RWPE1 (cell line): ENCODE data around the gene HCAR2.
"Not testable (repeated sequence)": the region's sequence is repeated elsewhere in the genome, so short reads cannot be mapped to it uniquely, and the experiment has no call there.

ENCODE experiments used
- CTCF ChIA-PET: fragments of 350-600 bp; sonication (Branson Sonifier 250); formaldehyde crosslinking; extraction: SDS; loops from one replicate; lab custom pipeline; 2021; lab: Yijun Ruan, JAX
- POLR2A ChIA-PET: fragments of 400-600 bp; formaldehyde crosslinking; extraction: SDS; loops from one replicate; lab custom pipeline; 2020; ENCODE audit warnings: antibody characterized with exemption; ENCODE audit not compliant: low non-redundant PET; lab: Yijun Ruan, JAX
- DNase-seq: peaks from one replicate; pipeline ENCODE4 v3.0.0; 2012; ENCODE audit warnings: low spot score
- H3K27ac ChIP-seq: fragments of 450-650 bp; 2 replicates; pipeline ENCODE4 v1.5.1; 2017
- CTCF ChIP-seq: fragments of 450-650 bp; conservative IDR thresholded peaks from 2 replicates; pipeline ENCODE4 v1.5.1; 2017; ENCODE audit warnings: low read depth, mild to moderate bottlenecking

The HCAR2 gene

DNA sequence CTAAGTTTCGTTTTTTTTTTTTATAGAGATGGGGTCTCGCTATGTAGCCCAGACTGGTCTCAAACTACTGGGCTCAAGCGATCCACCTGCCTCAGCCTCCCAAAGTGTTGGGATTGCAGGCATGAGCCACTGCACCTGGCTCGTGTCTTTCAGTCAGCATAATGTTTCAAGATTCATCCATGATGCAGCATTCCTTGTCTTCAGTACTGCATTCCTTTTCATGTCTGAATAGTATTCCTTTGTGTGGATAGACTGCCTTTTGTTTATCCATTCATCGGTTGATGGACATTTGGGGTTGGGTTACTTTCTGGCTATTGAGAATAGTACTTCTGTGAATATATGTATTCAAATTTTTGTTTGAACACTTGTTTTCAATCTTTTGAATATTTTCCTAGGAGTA is 37.4 kb downstream of the HCAR2 start:
- no peak for TF ChIP-seq CTCF
- POLR2A ChIA-PET = no interaction called here
- no peak overlapping the region for H3K27ac ChIP-seq
- CTCF ChIA-PET = no interaction called here
- DNase-seq = no peak

DNA sequence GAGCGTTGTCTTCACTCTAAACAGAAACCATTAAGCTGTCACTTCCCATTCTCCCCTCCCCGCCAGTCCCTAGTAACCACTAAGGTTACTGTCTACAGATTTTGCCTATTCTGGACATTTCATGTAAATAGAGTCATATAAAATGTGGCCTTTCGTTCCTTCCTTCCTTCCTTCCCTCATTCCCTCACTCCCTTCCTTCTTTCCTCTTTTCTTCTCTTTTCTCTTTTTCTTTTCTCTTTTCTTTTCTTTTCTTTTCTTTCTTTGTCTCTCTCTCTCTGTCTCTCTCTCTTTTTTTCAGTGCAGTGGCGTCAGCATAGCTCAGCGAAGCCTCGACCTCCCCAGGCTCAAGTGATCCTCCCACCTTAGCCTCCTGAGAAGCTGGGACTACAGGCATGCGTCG is 37.8 kb downstream of the HCAR2 start:
- no peak overlapping the region for H3K27ac ChIP-seq
- DNase-seq = no peak
- ChIA-PET CTCF (interaction anchor here (0.6 kb wide), 1 partner anchor 21 kb away, joined by 3 read pairs; no protein-coding TSS in a partner anchor), POLR2A (no interaction called here)
- no peak for TF ChIP-seq CTCF

- no peak for DNase-seq
- TF ChIP-seq CTCF = no peak
- POLR2A ChIA-PET = interaction anchor here (0.6 kb wide), 1 partner anchor 118 kb away, joined by 4 read pairs; no protein-coding TSS in a partner anchor
- CTCF ChIA-PET = interaction anchor here (2.0 kb wide), 1 partner anchor 24 kb away, joined by 4 read pairs; no protein-coding TSS in a partner anchor
- no peak overlapping the region for H3K27ac ChIP-seq
These were observed 41.2 kb downstream of the HCAR2 start for GRCh38 chr12:122661938-122662337.

DNA sequence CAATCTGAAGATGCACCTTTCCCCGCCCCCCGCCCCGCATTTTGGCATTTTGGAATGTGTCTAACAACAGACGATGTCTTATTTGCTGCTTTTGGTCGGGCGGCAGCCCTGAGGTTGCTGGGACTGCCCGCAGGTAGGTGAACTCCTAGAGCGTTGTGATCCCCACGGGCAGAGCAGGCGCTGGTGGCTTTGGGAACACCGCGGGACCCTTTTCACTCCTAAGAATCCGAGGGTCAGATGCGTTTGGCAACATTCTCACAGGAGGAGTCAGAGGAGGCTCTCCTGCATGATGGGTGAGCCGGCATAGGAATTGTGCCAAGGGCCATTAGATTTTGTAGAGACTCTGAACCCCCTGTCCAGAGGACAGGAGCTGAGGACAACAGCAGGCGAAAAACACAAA is 41.9 kb downstream of the HCAR2 start:
- no peak overlapping the region for H3K27ac ChIP-seq
- DNase-seq = no peak
- no peak for TF ChIP-seq CTCF
- ChIA-PET POLR2A (no interaction called here), CTCF (interaction anchor here (2.0 kb wide), 1 partner anchor 23 kb away, joined by 4 read pairs; no protein-coding TSS in a partner anchor)

DNA sequence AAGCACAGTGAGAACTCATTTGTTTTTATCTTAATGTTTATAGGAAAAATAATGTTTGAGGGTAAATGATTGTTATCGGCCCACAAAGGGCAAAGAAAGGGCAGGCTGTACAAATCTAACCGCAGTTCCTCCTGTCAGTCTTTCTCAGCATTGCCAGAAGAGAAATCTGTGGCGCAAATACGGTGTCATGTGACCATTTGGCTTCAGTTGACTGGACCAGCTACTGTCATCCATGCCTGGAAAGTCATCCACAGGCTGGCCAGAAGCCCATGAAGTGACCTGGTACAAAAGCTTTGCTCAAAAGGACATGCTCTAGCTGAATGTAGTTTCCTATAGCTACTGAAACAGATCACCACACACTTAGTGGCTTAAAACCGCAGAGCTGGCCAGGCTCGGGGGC is 43.6 kb downstream of the HCAR2 start:
- CTCF ChIA-PET = interaction anchor here (1.1 to 1.2 kb wide), 2 partner anchors 12 kb away, joined by 4 to 5 read pairs; no protein-coding TSS in a partner anchor
- no peak for DNase-seq
- POLR2A ChIA-PET = no interaction called here
- TF ChIP-seq CTCF = no peak
- no peak overlapping the region for H3K27ac ChIP-seq

DNA sequence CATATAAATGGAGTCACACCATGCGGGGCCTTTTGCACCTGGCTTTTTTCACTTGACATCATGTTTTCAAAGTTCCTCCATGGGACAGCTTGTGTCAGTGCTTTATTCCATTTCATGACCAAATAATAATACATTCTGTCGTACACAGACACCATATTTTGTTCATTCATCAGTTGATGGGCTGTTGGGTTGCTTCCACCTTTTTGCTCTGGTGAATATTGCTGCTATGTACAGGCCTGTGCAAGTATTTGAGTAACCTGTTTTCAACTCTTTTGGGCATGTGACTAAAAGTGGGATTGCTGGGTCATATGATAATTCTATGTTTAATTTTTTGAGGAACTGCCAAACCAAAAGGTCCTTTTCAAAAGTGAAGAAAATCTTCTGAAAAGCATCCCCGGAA is 46.9 kb downstream of the HCAR2 start:
- H3K27ac ChIP-seq = no peak overlapping the region
- CTCF ChIA-PET = no interaction called here
- POLR2A ChIA-PET = no interaction called here
- no peak for DNase-seq
- TF ChIP-seq CTCF = no peak

- DNase-seq, POLR2A ChIA-PET, H3K27ac ChIP-seq: not testable (repeated sequence)
- CTCF ChIA-PET = interaction anchor here (0.6 kb wide), 1 partner anchor 88 kb away, joined by 4 read pairs; no protein-coding TSS in a partner anchor
These were observed 49.9 kb downstream of the HCAR2 start for GRCh38 chr12:122653291-122653690.
